ENCODE data around the gene GTSF1L. TPM values are rescaled to one million over a fixed set of nuclear protein-coding genes. Genes with fewer than 3 reads are reported as not detected.

The GTSF1L gene
- total and polyA plus RNA-seq, 2 of the 4 experiments (the other 2 are of a cell fraction): not detected

Other genes starting within 250 kb of the GTSF1L start
- 1.7 and 2.2 TPM in 2 replicates for gene L3MBTL1, start 219.3 kb downstream of the GTSF1L start, total RNA-seq (2012; rRNA removed)
- gene L3MBTL1, start 219.3 kb downstream of the GTSF1L start, polyA plus RNA-seq (2012; rRNA removed): 4.3 and 4.5 TPM in 2 replicates
- gene SGK2, start 168.0 kb downstream of the GTSF1L start, total RNA-seq (2012; rRNA removed): under 0.01 TPM in 1 of 2 replicates, not detected in the other
- gene SGK2, start 168.0 kb downstream of the GTSF1L start, polyA plus RNA-seq (2012; rRNA removed): 0.10 TPM in 1 of 2 replicates, not detected in the other
- gene IFT52, start 136.1 kb downstream of the GTSF1L start, total RNA-seq (2012; rRNA removed): 55.6 and 60.8 TPM in 2 replicates
- gene IFT52, start 136.1 kb downstream of the GTSF1L start, polyA plus RNA-seq (2012; rRNA removed): 29.7 and 31.2 TPM in 2 replicates
- gene MYBL2, start 59.9 kb downstream of the GTSF1L start, total RNA-seq (2012; rRNA removed): 21.7 and 23.1 TPM in 2 replicates
- 12.4 and 13.2 TPM in 2 replicates for gene MYBL2, start 59.9 kb downstream of the GTSF1L start, polyA plus RNA-seq (2012; rRNA removed)
- gene TOX2, start 187.8 kb upstream of the GTSF1L start, total RNA-seq (2012; rRNA removed): 1.1 and 1.3 TPM in 2 replicates
- 17.2 and 17.5 TPM in 2 replicates for gene TOX2, start 187.8 kb upstream of the GTSF1L start, polyA plus RNA-seq (2012; rRNA removed)

Measured in IMR-90 (cell line).